HG02970 (cell line): ENCODE results near the gene C11orf58.

Experiments used
- ATAC-seq: cut with Tn5 transposase; IDR thresholded peaks from one replicate; pipeline ENCODE4 v1.9.1; 2021; ENCODE audit warnings: mild to moderate bottlenecking, moderate library complexity, moderate number of reproducible peaks; ENCODE audit not compliant: unreplicated experiment, low FRiP score

C11orf58 gene

GRCh38 chr11:16767137-16767536 lies 28.7 kb downstream of the C11orf58 start:
- no peak for ATAC-seq

GRCh38 chr11:16767957-16768356 lies 29.5 kb downstream of the C11orf58 start:
- ATAC-seq = no peak

- ATAC-seq = no peak
Measured at GRCh38 chr11:16769386-16769785, 30.9 kb downstream of the C11orf58 start.

- no peak for ATAC-seq
Measured at GRCh38 chr11:16770016-16770415, 31.6 kb downstream of the C11orf58 start.

- no peak for ATAC-seq
Measured at GRCh38 chr11:16771350-16772140, 33.1 kb downstream of the C11orf58 start.

GRCh38 chr11:16772141-16772512 lies 33.7 kb downstream of the C11orf58 start:
- no peak for ATAC-seq

- ATAC-seq = no peak
Measured at GRCh38 chr11:16773981-16774935, 35.8 kb downstream of the C11orf58 start.

- no peak for ATAC-seq
Measured at GRCh38 chr11:16774936-16775613, 36.6 kb downstream of the C11orf58 start.

GRCh38 chr11:16775614-16776283 lies 37.3 kb downstream of the C11orf58 start:
- no peak for ATAC-seq

- ATAC-seq = no peak
Measured at GRCh38 chr11:16776711-16777612, 38.5 kb downstream of the C11orf58 start.

- ATAC-seq = no peak
Measured at GRCh38 chr11:16777613-16777975, 39.1 kb downstream of the C11orf58 start.

GRCh38 chr11:16778286-16778685 lies 39.8 kb downstream of the C11orf58 start:
- ATAC-seq = no peak

GRCh38 chr11:16778876-16779275 lies 40.4 kb downstream of the C11orf58 start:
- no peak for ATAC-seq

- no peak for ATAC-seq
Measured at GRCh38 chr11:16779436-16779835, 41.0 kb downstream of the C11orf58 start.

- no peak for ATAC-seq
Measured at GRCh38 chr11:16780146-16780545, 41.7 kb downstream of the C11orf58 start.

- ATAC-seq = no peak
Measured at GRCh38 chr11:16780698-16781550, 42.5 kb downstream of the C11orf58 start.

GRCh38 chr11:16781936-16782919 lies 43.8 kb downstream of the C11orf58 start:
- ATAC-seq = no peak
